Uterus (tissue), 2 donors: ENCODE data around the gene NADK.

Experiments
- POLR2A ChIP-seq, 2 donors: fragments of 450-650 bp; IDR thresholded peaks; one replicate each; pipeline ENCODE4 v1.6.1; 2016; ENCODE audit warnings: antibody characterized with exemption in 2 of 2, mild to moderate bottlenecking in 1 of 2, moderate library complexity in 1 of 2
- TF ChIP-seq, protein P1 (sequence below), 4 experiments: fragments of 200-600 bp in 2 of 4; fragments of 450-650 bp in 2 of 4; sonication (generic) in 2 of 4; IDR thresholded peaks; one replicate each; pipeline ENCODE4 v1.5.1; 2016 to 2019; ENCODE audit warnings: antibody characterized with exemption in 4 of 4, mild to moderate bottlenecking in 2 of 4, moderate library complexity in 1 of 4

DNA sequence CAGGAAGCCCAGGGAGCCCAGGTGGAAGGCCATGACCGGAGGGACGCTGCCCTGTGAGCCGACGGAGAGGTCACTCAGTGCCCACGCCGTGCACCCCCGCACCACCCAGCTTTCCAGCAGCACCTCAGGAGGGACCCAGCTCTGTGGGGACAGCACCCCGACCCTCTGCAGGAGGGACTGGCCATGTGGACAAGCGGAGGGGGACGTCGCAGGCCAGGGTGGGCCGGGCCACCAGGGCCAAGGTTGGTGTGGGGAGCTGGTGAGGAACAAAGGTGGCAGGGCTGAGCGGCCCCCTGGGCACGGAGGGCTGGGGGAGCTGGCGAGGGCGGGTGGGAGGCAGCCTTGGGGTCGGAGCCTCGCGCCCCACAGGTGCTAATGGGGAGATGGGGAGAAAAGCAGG lies 22.8 kb downstream of the NADK start:
- TF ChIP-seq, protein P1, sequence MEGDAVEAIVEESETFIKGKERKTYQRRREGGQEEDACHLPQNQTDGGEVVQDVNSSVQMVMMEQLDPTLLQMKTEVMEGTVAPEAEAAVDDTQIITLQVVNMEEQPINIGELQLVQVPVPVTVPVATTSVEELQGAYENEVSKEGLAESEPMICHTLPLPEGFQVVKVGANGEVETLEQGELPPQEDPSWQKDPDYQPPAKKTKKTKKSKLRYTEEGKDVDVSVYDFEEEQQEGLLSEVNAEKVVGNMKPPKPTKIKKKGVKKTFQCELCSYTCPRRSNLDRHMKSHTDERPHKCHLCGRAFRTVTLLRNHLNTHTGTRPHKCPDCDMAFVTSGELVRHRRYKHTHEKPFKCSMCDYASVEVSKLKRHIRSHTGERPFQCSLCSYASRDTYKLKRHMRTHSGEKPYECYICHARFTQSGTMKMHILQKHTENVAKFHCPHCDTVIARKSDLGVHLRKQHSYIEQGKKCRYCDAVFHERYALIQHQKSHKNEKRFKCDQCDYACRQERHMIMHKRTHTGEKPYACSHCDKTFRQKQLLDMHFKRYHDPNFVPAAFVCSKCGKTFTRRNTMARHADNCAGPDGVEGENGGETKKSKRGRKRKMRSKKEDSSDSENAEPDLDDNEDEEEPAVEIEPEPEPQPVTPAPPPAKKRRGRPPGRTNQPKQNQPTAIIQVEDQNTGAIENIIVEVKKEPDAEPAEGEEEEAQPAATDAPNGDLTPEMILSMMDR (IDR thresholded peaks at IDR 0.05), result no peak
- no peak for TF ChIP-seq POLR2A (IDR thresholded peaks at IDR 0.05)
